Activated naive CD8-positive, alpha-beta T cell treated with anti-CD3 and anti-CD28 coated beads, Interleukin-2, amount 10 ng/mL, durations not matched to agents 7 days and 5 days (primary cell): Measurements from ENCODE around the gene PEA15. TPM values are rescaled to one million over a fixed set of nuclear protein-coding genes. Genes with fewer than 3 reads are reported as not detected.

Source experiments
- ATAC-seq: fragments of 150-1000 bp; cut with Tn5 transposase; one replicate; pipeline ENCODE4 v1.10.0; 2021; ENCODE audit warnings: low read depth, moderate library complexity
- POLR2A ChIA-PET: fragments of 350-600 bp; sonication (Branson Sonifier 250); formaldehyde crosslinking; loops from one replicate; lab custom pipeline; 2021; ENCODE audit warnings: antibody characterized with exemption; lab: Charles Lee
- DNase-seq: peaks from one replicate; pipeline ENCODE4 v3.0.0; 2021
- H3K27ac Mint-ChIP-seq: one replicate; pipeline ENCODE4 v1.8.0; 2022; ENCODE audit warnings: mild to moderate bottlenecking, mixed read lengths
- H3K27me3 Mint-ChIP-seq: one replicate; pipeline ENCODE4 v1.8.0; 2022; ENCODE audit warnings: mild to moderate bottlenecking, moderate library complexity, mixed read lengths
- H3K36me3 Mint-ChIP-seq: one replicate; pipeline ENCODE4 v1.8.0; 2021; ENCODE audit warnings: mild to moderate bottlenecking, mixed read lengths
- H3K4me1 Mint-ChIP-seq: one replicate; pipeline ENCODE4 v1.8.0; 2021; ENCODE audit warnings: mixed read lengths
- H3K4me3 Mint-ChIP-seq: one replicate; pipeline ENCODE4 v1.8.0; 2022; ENCODE audit warnings: mild to moderate bottlenecking, moderate library complexity, mixed read lengths
- H3K9me3 Mint-ChIP-seq: one replicate; pipeline ENCODE4 v1.8.0; 2021; ENCODE audit warnings: mixed read lengths
- total RNA-seq, 2 experiments: library from RNA; stranded (reverse); gene quantifications; one replicate each; pipeline ENCODE4 v1.2.3, GENCODE V29; 2021

PEA15 gene
- total RNA-seq, 2 experiments from 2014 or later: 27.5 to 28.3 TPM

DNA sequence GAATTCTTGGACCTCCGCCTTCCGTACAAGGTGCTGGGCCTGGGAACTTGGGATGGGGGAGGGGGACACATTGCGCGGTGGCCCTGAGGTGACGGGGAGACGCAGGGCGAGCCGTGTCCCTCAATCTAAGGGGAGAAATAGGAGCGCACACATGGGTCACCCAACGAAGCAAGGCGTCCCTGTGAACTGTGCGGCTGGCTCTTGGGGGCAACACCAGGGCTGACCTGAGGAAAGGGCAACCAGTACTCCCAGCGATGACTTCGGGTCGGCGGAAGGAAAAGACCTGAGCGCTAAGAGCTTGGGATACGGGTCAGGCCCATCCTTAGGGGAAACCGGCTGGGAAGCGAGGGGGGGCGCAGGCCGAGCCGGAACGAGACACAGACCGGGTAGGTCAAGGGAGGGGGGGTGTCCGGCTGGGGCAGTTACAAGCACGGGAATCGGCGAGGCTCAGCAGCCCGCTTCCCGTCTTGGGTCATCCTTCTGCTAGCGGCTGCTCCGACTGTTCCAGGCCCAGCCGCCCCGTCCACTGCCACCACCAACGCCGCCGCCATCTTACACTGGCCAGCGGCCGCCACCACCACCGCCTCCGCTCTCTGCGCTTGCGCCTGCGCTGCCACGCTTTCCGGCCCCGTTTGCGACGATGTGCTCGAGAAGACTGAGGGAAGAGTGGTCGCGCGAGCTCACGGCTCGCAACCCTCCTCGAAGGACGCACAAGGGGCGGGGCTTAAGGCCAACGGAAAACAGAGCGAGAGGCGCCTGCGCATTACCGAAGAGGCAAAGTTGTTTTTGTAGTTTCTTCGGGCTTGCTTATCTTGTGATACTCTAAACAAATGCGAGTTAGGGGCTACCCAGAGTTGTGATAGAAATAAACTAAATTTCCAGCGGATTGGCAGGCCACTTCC lies 57.0 kb downstream of the PEA15 start, which contains the start of gene DCAF8:
Gene DCAF8 (minus strand): TSS at position 657 of the 902 bp plus-strand sequence. CDS start 18,541 bp downstream, outside the sequence.
- H3K27me3 Mint-ChIP-seq: no peaks in the 10 kb centered on the region
- H3K4me3 Mint-ChIP-seq: peak within 1 kb of the TSS; percentile 93
- H3K36me3 Mint-ChIP-seq: peaks cover 11% of the 10 kb centered on the region
- peaks cover 20% of the 10 kb centered on the region for H3K4me1 Mint-ChIP-seq
- H3K9me3 Mint-ChIP-seq: no peaks in the 10 kb centered on the region
- H3K27ac Mint-ChIP-seq: peak within 1 kb of the TSS; percentile 93
- DNase-seq: peak; percentile 96
- POLR2A ChIA-PET: interaction anchor here (0.6 to 4.9 kb wide), 19 partner anchors 8 to 784 kb away, joined by 3 to 49 read pairs (median 5); partner anchors contain the start of genes IGSF8, PEA15, PEX19 and USF1
- ATAC-seq: peak; percentile 93

DNA sequence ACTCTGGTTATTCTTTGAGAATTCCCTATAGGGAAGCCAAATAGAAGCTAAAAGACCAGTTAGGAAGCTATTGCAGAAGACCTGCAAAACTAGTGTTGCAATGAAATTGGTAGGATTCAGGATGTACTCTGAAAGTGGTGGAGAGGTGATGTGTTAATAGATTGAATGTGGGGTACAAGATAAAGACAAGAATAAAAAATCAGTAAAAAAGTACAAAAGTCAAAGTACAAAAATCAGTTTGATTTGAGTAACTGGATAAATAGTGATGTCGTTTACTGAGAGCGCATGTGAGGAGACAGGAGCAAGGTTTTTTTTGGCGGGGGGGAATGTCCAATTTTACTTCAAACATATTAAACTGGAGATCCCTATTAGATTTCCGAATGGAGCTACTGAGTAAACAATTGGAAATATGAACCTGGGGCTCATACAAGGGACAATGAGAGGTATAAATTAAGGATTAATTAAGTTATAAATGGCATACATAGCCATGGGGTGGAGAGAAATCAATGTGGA lies 59.7 kb downstream of the PEA15 start:
- Mint-ChIP-seq H3K27ac (no peak overlapping the region), H3K4me3 (no peak overlapping the region), H3K9me3 (no peaks in the 10 kb centered on the region), H3K27me3 (no peaks in the 10 kb centered on the region), H3K36me3 (peaks cover 5% of the 10 kb centered on the region), H3K4me1 (peaks cover 14% of the 10 kb centered on the region)
- ATAC-seq: no peak
- POLR2A ChIA-PET: no interaction called here
- no peak for DNase-seq

Other genes with a start within 250 kb of the PEA15 start
- gene PIGM, start 173.4 kb upstream of the PEA15 start, total RNA-seq: 1 to 10 TPM; 7.2 to 7.3 TPM
- not detected for gene KCNJ10, start 135.2 kb upstream of the PEA15 start, total RNA-seq
- gene KCNJ9, start 123.8 kb upstream of the PEA15 start, total RNA-seq: not detected
- 10 to 100 TPM; 39.8 to 44.6 TPM for gene IGSF8, start 106.8 kb upstream of the PEA15 start, total RNA-seq
- gene ATP1A2, start 89.6 kb upstream of the PEA15 start, total RNA-seq: not detected
- not detected for gene ATP1A4, start 53.8 kb upstream of the PEA15 start, total RNA-seq
- gene CASQ1, start 14.8 kb upstream of the PEA15 start, total RNA-seq: not detected
- 100 to 1,000 TPM; 147 to 150 TPM for gene DCAF8, start 57.2 kb downstream of the PEA15 start, total RNA-seq
- 10 to 100 TPM; 59.0 to 65.4 TPM for gene PEX19, start 79.7 kb downstream of the PEA15 start, total RNA-seq
- 100 to 1,000 TPM; 119 to 137 TPM for gene COPA, start 137.9 kb downstream of the PEA15 start, total RNA-seq
- 10 to 100 TPM; 66.6 to 67.1 TPM for gene NCSTN, start 138.0 kb downstream of the PEA15 start, total RNA-seq
- under 1 TPM; 0.33 to 0.43 TPM for gene NHLH1, start 161.7 kb downstream of the PEA15 start, total RNA-seq
- gene VANGL2, start 195.2 kb downstream of the PEA15 start, total RNA-seq: under 1 TPM; 0.06 to 0.34 TPM